IPS-11a (cell line): ENCODE measurements around the gene TUSC2.

Experiments used
- H3K4me3 ChIP-seq: one replicate; pipeline ENCODE4 v1.5.1; 2013; ENCODE audit warnings: low read depth, low read length, control low read depth

TUSC2 gene

GRCh38 chr3:50337175-50337861, 9.3 kb upstream of the TUSC2 start:
- H3K4me3 ChIP-seq, result peak overlapping the region; percentile 85

DNA sequence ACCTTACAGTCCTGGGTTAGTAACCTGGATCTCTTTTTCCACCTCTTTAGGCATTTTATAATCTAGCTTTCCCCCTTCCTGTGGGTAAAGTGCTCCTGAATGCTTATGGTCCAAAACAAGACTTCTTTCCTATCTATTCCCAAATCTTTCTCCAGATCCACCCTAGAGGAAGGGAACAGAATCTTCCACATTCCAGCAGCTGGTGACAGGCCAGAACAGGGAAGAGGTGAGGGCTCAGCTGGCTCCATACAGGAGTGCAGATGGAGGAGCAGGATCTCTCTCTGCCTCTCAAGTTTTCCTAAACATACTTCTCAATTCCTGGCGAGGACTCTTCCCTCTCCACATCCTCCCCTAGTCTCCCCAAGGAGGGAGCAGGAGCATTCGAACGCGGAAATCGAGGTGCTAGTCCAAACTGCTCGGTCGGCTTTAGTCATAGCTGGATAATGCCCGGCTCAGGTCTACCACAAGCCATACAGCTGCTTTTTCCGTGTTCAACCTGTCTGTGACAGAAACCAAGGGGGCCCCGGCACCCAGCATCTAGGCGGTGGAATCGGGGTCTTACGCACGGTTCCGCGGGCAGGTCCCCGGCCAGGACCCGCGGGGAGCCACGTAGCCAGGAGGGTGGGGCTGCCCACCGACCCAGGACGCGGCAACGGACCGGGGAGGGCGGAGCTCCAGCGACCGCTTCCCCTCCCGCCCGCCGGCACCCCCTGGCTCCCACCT, 8.6 kb upstream of the TUSC2 start:
- peak overlapping the region; percentile 85 for H3K4me3 ChIP-seq

DNA sequence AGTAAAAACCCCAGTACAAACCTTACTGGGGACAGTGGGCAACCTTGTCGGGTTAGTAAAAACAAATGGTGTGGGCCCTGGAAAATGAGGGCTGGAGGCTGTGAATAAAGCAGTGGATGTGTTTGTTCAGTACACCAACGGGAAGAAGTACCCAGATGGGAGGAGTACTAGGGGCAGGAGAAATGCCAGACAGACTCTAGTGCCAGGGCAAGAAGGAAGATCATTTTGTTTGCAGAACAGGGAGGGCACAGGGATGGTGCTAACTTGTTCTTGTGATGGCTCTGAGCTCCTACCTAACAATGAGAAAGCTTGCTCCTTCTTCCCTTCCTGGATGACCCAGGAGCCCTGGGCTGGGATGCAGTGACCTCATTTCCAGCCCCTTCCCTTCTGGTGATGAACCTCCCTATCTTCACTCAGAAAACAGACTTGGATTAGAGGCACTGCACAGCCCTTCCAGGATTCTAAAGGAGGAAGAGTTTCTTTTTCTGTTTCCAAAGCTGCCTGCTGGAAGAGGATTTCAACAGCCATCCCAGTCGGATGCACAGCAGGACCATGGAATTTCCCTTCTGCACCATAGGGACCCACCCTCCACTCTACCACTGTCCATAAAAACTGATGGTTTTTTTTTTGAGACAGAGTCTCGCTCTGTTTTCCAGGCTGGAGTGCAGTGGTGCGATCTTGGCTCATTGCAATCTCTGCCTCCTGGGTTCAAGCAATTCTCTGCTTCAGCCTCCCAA, 6.5 kb upstream of the TUSC2 start:
- H3K4me3 ChIP-seq, result no peak overlapping the region

GRCh38 chr3:50333744-50334328, 5.8 kb upstream of the TUSC2 start:
- no peak overlapping the region for H3K4me3 ChIP-seq

GRCh38 chr3:50331364-50331907, 3.4 kb upstream of the TUSC2 start:
- no peak overlapping the region for H3K4me3 ChIP-seq

DNA sequence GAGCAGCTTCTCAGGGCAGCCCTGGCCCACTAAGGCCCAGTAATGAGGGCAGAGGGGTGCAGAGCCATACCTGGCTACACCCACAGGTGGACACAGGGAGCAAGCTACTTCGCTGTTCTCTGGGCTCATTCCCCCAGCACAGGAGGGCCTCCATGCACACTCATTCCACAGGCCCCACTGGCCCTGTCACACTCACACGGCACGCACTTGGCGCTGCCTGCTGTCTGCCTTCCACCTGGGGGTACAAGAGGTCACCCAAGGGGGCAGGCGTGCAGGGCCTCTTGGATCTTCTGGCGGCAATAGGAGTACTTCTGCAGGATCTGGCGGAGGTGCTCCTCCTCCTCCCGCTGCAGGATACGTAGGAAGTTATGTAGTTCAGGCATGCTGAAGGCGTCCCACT, 2.3 kb upstream of the TUSC2 start:
- no peak overlapping the region for H3K4me3 ChIP-seq

DNA sequence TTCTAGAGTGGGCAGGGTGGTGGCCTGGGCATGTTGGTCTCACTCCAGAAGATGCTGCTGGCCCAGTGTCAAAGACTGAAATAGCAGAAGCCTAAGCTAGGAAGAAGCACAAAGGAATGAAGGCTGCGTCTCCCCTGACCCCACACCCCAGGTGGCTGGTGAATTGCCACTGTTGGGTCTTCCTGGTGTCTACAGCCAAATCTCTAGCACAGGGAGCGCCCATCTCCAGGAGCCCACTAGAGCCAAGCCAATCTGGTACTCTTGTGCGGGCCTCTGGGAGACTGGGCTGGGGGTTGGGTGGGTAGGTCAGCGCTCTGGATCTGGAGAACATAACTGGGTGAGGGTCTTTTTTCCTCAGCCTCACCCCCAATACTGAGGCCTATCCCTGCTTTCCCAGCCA, 894 bp downstream of the TUSC2 start:
- peak overlapping the region; percentile 94 for H3K4me3 ChIP-seq

DNA sequence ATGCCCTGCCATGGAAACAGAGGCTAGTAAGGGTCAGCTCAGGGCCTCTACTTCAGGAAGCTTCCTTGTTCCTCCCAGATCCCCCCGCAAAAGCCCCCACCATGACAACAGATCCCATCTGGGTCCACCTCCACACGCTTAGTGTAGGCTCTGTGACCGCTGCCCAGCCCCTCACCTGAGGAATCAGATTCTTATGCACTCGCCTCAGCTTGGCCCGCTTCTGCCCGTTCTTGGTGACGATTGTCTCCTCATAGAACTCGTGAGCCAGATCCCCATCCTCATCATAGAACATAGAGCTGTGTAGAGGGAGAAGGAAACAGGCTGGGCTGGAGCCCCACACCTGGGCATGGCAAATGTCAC, 1.9 kb downstream of the TUSC2 start:
- no peak overlapping the region for H3K4me3 ChIP-seq

GRCh38 chr3:50325497-50326181, 2.4 kb downstream of the TUSC2 start:
- H3K4me3 ChIP-seq, result no peak overlapping the region

- no peak overlapping the region for H3K4me3 ChIP-seq
Measured at GRCh38 chr3:50325113-50325480, 2.9 kb downstream of the TUSC2 start.

GRCh38 chr3:50324351-50325112, 3.5 kb downstream of the TUSC2 start:
- no peak overlapping the region for H3K4me3 ChIP-seq

DNA sequence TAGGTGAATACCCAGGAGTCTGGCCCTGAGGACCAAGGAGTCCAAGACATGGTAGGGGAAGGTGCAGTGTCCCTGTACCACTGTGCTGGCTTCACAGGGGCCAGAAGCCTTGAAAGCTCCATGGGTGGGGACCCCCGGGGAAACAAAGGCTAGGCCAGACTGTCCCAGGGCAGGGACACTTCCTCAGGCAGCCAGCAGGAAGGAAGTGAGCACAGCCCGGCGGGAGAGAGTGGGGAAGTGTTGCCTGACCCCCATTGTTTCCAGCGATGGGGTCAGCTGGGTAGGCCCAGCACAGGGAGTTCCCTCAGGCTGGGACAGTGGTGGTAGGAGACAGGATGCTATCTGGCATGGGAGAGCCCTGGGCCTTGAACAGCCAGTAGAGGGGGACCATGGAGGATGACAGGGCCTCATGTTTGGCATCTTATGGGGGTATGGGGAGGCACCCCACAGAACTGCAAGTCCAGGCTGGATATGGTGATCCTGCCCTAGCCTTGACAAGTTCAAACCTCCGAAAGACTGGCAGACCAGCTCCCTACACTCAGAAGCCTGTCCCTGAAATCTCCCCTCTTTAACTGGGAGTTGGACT, 4.3 kb downstream of the TUSC2 start:
- no peak overlapping the region for H3K4me3 ChIP-seq

DNA sequence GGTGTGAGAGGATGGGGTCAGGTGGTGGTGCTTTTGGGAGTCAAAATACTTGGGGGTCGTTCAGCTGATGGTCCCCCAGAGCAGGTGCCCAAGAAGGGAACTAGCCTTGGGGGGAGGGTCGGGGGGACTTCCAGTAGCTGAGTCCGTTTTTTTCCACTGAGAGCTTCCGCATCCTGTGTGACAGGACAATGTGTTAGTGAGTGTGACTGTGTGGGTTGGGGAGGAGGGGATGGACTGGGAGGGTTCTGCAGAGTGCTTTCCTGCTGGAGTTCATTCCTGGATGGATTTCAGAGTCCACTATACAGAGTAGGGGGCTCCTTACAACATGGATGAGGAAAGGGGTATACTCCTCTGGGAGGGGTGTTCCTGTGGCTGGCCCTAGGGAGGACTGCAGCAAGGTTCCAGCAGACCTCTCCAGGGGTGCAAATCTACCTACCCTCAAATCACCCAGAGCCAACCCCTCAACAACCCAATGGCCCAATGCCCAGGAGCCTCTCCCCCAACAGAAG, 4.9 kb downstream of the TUSC2 start:
- H3K4me3 ChIP-seq, result no peak overlapping the region

DNA sequence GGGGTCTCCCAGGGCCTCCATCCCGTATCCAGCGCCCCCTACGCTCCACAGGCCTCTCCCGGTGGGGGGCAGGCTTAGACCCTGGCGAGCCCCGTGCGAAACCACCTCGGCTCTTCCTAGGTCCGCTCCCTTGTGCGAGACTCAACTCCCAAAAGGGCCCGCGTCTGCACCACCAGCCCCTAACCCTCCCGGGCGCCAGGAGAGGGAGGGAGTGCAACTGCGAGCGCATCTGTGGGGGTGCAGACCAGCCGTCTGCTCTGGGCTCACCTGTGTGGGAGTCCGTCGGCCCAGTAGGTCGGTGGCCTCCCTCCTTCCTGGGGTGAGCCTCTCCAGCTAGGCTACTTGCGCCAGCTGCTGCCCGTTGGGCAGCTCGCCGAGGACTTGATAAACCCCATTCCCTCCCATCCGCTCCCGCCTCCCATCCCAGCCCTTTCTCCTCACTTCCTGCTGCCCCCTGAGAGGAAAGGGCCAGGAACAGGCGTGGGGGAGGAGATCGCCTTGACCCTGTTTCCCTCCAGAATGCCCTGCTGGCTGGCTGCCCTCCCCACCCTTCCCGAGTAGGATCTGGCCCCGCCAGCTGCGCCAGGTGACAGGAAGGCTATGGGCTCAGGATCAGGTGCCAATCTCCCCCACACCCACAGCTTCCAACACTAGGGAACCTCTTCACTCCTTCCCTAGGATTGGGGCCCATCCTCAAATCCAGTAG, 5.5 kb downstream of the TUSC2 start, which contains the start of gene HYAL2:
HYAL2 (minus strand) TSS at position 360 of the 706 bp plus-strand sequence. CDS start 2,256 bp downstream, outside the sequence.
- peak within 1 kb of the TSS; percentile 82 for H3K4me3 ChIP-seq

DNA sequence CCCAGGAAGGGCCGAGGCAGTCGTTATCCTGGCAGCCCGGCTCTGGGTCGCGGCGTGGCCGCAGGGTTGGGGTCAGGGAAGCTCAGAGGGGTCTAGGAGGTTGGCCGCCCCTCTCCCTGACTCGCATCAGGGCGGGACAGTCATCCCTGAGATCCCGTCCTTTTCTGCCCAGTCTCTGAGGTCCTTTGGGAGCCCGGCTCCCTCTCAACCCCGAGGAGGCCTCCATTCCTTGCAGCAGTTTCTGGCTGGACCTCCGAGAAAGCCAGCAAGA, 6.0 kb downstream of the TUSC2 start:
- peak overlapping the region; percentile 82 for H3K4me3 ChIP-seq

- H3K4me3 ChIP-seq, result peak overlapping the region; percentile 82
Measured at GRCh38 chr3:50321336-50322114, 6.5 kb downstream of the TUSC2 start.

GRCh38 chr3:50320853-50321335, 7.1 kb downstream of the TUSC2 start:
- H3K4me3 ChIP-seq, result peak overlapping the region; percentile 82
